ENCODE results near the gene ERICH4. TPM values are rescaled to one million over a fixed set of nuclear protein-coding genes. Genes with fewer than 3 reads are reported as not detected.

Gene ERICH4
- polyA plus RNA-seq, 1 of the 3 experiments (the other 2 are of a cell fraction) = not detected

GRCh38 chr19:41478875-41479756, 36.2 kb downstream of the ERICH4 start:
- no peak overlapping the region for H3K9ac ChIP-seq
- H3K79me2 ChIP-seq (ENCODE audit: insufficient read depth) = no peaks in the 10 kb centered on the region
- peak overlapping the region; percentile 70; the same call in 1 of the 2 replicates for H2AFZ ChIP-seq (ENCODE audit: low read depth)
- no peak for TF ChIP-seq REST (IDR thresholded peaks at IDR 0.05; ENCODE audit: low read depth, low read length)
- no peak for TF ChIP-seq FOXM1 (IDR thresholded peaks at IDR 0.05; ENCODE audit: low read depth)
- TF ChIP-seq JUND (IDR thresholded peaks at IDR 0.05) = no peak
- TF ChIP-seq RCOR1 (IDR thresholded peaks at IDR 0.05; ENCODE audit: low read length) = no peak
- TF ChIP-seq EZH2phosphoT487 (IDR thresholded peaks at IDR 0.05; ENCODE audit: borderline replicate concordance, low read depth) = no peak
- no peak for TF ChIP-seq FOXJ3 (CRISPR knock-in tag; IDR thresholded peaks at IDR 0.05)
- TF ChIP-seq USF2 (IDR thresholded peaks at IDR 0.05; ENCODE audit: borderline replicate concordance, low read depth, low read length) = no peak
- TF ChIP-seq, protein P1, sequence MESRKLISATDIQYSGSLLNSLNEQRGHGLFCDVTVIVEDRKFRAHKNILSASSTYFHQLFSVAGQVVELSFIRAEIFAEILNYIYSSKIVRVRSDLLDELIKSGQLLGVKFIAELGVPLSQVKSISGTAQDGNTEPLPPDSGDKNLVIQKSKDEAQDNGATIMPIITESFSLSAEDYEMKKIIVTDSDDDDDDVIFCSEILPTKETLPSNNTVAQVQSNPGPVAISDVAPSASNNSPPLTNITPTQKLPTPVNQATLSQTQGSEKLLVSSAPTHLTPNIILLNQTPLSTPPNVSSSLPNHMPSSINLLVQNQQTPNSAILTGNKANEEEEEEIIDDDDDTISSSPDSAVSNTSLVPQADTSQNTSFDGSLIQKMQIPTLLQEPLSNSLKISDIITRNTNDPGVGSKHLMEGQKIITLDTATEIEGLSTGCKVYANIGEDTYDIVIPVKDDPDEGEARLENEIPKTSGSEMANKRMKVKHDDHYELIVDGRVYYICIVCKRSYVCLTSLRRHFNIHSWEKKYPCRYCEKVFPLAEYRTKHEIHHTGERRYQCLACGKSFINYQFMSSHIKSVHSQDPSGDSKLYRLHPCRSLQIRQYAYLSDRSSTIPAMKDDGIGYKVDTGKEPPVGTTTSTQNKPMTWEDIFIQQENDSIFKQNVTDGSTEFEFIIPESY (IDR thresholded peaks at IDR 0.05; ENCODE audit: borderline replicate concordance, low read depth) = no peak
- TF ChIP-seq ELF1 (IDR thresholded peaks at IDR 0.05) = no peak
- no peak for TF ChIP-seq MXI1 (IDR thresholded peaks at IDR 0.05; ENCODE audit: low read depth, low read length)
- no peak for TF ChIP-seq SIN3A (IDR thresholded peaks at IDR 0.05; ENCODE audit: borderline replicate concordance, low read depth, low read length)
- TF ChIP-seq MEF2A (IDR thresholded peaks at IDR 0.05; ENCODE audit: borderline replicate concordance, low read depth) = no peak
- TF ChIP-seq NRF1 (IDR thresholded peaks at IDR 0.05; ENCODE audit: low read depth, low read length) = no peak
- TF ChIP-seq RXRA (IDR thresholded peaks at IDR 0.05; ENCODE audit: borderline replicate concordance, low read depth) = no peak
- TF ChIP-seq TAF1 (IDR thresholded peaks at IDR 0.05; ENCODE audit: borderline replicate concordance, low read depth, low read length) = no peak
- TF ChIP-seq EP300 (IDR thresholded peaks at IDR 0.05; ENCODE audit: borderline replicate concordance in 1 of 2, low read depth in 1 of 2, low read length in 1 of 2) = no peak
- TF ChIP-seq, protein P2, sequence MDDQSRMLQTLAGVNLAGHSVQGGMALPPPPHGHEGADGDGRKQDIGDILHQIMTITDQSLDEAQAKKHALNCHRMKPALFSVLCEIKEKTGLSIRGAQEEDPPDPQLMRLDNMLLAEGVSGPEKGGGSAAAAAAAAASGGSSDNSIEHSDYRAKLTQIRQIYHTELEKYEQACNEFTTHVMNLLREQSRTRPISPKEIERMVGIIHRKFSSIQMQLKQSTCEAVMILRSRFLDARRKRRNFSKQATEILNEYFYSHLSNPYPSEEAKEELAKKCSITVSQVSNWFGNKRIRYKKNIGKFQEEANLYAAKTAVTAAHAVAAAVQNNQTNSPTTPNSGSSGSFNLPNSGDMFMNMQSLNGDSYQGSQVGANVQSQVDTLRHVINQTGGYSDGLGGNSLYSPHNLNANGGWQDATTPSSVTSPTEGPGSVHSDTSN (IDR thresholded peaks at IDR 0.05) = no peak
- TF ChIP-seq, protein P3, sequence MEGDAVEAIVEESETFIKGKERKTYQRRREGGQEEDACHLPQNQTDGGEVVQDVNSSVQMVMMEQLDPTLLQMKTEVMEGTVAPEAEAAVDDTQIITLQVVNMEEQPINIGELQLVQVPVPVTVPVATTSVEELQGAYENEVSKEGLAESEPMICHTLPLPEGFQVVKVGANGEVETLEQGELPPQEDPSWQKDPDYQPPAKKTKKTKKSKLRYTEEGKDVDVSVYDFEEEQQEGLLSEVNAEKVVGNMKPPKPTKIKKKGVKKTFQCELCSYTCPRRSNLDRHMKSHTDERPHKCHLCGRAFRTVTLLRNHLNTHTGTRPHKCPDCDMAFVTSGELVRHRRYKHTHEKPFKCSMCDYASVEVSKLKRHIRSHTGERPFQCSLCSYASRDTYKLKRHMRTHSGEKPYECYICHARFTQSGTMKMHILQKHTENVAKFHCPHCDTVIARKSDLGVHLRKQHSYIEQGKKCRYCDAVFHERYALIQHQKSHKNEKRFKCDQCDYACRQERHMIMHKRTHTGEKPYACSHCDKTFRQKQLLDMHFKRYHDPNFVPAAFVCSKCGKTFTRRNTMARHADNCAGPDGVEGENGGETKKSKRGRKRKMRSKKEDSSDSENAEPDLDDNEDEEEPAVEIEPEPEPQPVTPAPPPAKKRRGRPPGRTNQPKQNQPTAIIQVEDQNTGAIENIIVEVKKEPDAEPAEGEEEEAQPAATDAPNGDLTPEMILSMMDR (IDR thresholded peaks at IDR 0.05) = no peak
- TF ChIP-seq RFX5 (IDR thresholded peaks at IDR 0.05; ENCODE audit: low read length) = no peak
- DNase-seq = no peak
- no peak overlapping the region for H3K4me3 ChIP-seq (ENCODE audit: low read depth in 2 of 2, low read length in 1 of 2)
- H3K27ac ChIP-seq (ENCODE audit: low read depth in 2 of 2, low read length in 1 of 2) = no peak overlapping the region
- 19% methylated on average over 15 of the region's 15 CpGs for WGBS (ENCODE audit: low lambda C conversion rate)
- CTCF ChIA-PET = interaction anchor here (0.8 kb wide), 2 partner anchors 30 to 91 kb away, joined by 3 to 4 read pairs; no protein-coding TSS in a partner anchor
- H3F3A ChIP-seq (replicated peaks; ENCODE audit: insufficient read depth) = no peaks in the 10 kb centered on the region
- H3K36me3 ChIP-seq (replicated peaks in 1 of 2; ENCODE audit: control insufficient read depth in 1 of 2, insufficient read depth in 2 of 2, low read length in 1 of 2) = no peaks in the 10 kb centered on the region
- no peaks in the 10 kb centered on the region for H3K9me3 ChIP-seq
- POLR2A ChIA-PET = no interaction called here
- H3K27me3 ChIP-seq (ENCODE audit: insufficient read depth) = peaks cover 57% of the 10 kb centered on the region
- no peaks in the 10 kb centered on the region for H3K4me1 ChIP-seq (ENCODE audit: control insufficient read depth in 1 of 2, insufficient read depth in 2 of 2, low read depth in 1 of 2, low read length in 1 of 2)
- no peaks in the 10 kb centered on the region for H4K20me1 ChIP-seq (ENCODE audit: insufficient read depth)
- H3K9me2 ChIP-seq = no peaks in the 10 kb centered on the region
- H3K4me2 ChIP-seq = no peak overlapping the region

Data from SK-N-SH (cell line).